ENCODE data around the gene LGSN.
"Not testable (repeated sequence)": the region's sequence is repeated elsewhere in the genome, so short reads cannot be mapped to it uniquely, and the experiment has no call there.

DNA sequence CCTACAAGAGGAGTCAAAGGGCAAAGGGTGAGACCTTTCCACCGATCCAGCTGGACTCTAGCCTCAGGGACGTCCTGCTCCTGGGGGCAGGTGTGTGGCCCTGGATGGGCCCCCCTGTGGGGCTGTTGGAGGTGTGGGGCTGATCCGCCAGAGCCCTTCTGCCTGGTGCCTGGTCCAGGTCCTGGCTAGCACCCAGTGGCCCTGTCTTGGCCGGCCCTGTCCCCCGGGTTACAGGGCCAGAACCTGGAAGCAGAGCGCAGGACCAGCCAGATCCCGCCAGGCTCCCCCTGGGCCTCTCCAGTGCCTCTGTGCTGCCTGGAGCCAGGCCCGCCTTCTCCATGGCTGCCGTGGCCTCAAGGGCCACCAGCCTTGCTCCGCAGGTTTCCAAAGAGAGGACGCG, 89.3 kb downstream of the LGSN start:
- TF ChIP-seq, protein P1, sequence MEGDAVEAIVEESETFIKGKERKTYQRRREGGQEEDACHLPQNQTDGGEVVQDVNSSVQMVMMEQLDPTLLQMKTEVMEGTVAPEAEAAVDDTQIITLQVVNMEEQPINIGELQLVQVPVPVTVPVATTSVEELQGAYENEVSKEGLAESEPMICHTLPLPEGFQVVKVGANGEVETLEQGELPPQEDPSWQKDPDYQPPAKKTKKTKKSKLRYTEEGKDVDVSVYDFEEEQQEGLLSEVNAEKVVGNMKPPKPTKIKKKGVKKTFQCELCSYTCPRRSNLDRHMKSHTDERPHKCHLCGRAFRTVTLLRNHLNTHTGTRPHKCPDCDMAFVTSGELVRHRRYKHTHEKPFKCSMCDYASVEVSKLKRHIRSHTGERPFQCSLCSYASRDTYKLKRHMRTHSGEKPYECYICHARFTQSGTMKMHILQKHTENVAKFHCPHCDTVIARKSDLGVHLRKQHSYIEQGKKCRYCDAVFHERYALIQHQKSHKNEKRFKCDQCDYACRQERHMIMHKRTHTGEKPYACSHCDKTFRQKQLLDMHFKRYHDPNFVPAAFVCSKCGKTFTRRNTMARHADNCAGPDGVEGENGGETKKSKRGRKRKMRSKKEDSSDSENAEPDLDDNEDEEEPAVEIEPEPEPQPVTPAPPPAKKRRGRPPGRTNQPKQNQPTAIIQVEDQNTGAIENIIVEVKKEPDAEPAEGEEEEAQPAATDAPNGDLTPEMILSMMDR (IDR thresholded peaks at IDR 0.05 in 4 of 5, conservative IDR thresholded peaks at IDR 0.05 in 1 of 5), result not testable (repeated sequence)
- not testable (repeated sequence) for TF ChIP-seq POLR2A (IDR thresholded peaks at IDR 0.05)

Data from gastrocnemius medialis (tissue), 4 donors.